ENCODE results near the gene GPR183.

The GPR183 gene

GRCh38 chr13:99246100-99246499 is 61.1 kb downstream of the GPR183 start:
- no peak for DNase-seq (ENCODE audit: low spot score)

Measured in cerebellar cortex (tissue), 1 donor.